ENCODE measurements around the gene AMOTL1.

DNA sequence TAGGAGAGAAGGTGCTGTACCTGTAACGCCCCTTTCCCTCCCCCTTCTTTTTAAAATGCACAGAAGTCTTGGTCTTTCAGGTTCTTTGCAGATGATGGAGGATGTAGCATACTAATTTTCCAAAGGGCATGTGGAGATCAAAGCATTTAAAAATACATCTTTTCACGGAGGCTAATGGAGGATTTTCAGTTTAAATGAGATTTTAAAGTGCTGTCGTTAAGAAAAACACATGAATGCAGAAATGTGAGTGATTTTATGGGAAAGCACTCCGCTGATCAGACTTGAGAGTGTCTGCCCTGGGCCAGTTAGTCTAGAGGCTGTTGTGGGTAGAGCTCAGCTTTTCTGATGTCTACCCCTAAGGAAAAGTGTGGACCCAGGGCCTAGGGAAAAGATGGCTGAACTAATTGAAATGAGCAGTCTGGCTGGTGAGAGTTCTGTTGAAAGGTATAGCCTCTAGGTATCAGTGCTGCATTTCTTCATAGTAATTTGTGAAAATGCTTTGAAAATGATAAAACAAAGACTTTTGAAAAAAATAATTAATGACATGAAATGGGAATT, 2.5 kb downstream of the AMOTL1 start:
- TF ChIP-seq CTCF (IDR thresholded peaks at IDR 0.05) = no peak
- no peak for TF ChIP-seq ZFX (IDR thresholded peaks at IDR 0.05; ENCODE audit: borderline replicate concordance)
